Measurements from ENCODE around the gene SMYD1.

DNA sequence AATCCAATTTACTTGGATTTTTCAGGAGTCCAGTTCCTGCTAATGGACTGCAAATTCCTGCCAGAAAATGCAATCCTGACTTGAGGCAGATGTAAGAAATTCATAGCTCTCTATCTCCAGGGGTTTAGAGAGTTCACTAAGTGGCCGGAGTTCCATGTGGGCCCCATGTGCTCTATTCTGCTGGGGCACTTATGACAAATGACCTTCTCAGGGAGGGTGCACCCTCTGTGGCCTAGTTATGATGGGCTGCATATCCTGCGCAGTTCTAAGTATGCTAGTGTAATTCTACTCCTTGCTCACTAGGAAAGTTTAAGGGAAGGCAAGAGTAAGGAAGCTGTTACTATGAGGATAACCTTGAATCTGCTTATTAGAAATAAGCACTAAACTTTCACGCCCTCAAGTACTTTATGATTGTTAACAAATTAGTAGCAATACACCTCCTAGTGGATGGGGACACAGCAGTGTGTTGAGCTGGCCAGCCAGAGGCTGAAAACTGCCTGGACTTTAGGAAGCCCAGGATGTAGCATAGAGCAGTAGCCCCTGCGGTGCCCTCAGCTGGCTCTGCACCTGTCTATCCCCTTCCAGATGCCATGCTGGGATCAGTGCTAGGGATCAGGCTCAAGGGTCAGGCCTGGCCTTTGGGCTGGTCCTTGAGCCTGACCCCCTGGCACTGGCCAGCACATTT is 14.4 kb downstream of the SMYD1 start:
- TF ChIP-seq CTCF (conservative IDR thresholded peaks at IDR 0.05) (no peak), ZFX (IDR thresholded peaks at IDR 0.05) (no peak)
